Measurements from ENCODE around the gene DEFB131B. TPM values are rescaled to one million over a fixed set of nuclear protein-coding genes. Genes with fewer than 3 reads are reported as not detected.

DEFB131B gene
- total and polyA plus RNA-seq, 2 of the 8 experiments (the other 6 are each of a cell fraction or from before 2014, with no cell fraction given) = not detected

DNA sequence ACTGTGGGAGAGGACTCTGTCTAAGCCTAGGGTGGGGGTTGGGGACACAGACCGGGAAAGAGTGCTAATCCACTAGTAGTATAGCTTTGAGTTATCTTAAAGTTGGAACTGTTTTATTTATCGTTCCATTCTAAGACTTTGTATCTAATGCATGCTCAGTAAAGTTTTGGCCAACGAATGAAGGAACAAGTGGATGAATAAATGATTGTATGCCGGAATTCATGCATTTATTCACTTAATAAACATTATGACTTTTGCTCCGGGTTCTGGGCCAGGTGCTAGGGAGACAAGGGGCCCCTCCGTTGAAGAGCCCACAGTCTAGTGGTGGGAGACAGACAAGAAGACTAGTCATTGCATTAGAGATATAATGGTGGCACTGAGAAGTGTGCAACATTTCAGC, 51.2 kb downstream of the DEFB131B start:
- FAIRE-seq = no peak
- ChIA-PET POLR2A (ENCODE audit: partially characterized antibody) (interaction anchor here (0.6 to 2.3 kb wide), 9 partner anchors 8 to 597 kb away, joined by 3 to 11 read pairs (median 5); partner anchors contain the start of gene ANAPC15), CTCF (ENCODE audit: partially characterized antibody) (interaction anchor here (2.5 kb wide), 1 partner anchor 27 kb away, joined by 10 read pairs; no protein-coding TSS in a partner anchor)
- Histone ChIP-seq H3K23me2 (ENCODE audit: low read depth, low read length) (peaks cover 13% of the 10 kb centered on the region), H2BK15ac (ENCODE audit: low read length) (no peak overlapping the region), H3K23ac (ENCODE audit: insufficient read length) (no peak overlapping the region), H2BK20ac (ENCODE audit: low read length) (no peak overlapping the region), H4K8ac (ENCODE audit: extremely low read depth, insufficient read depth, low read length) (no peak overlapping the region), H2BK5ac (ENCODE audit: low read depth, low read length) (peak overlapping the region; percentile 99; the same call in 1 of the 2 replicates), H3K27me3 (replicated peaks in 1 of 4; ENCODE audit: control insufficient read depth in 3 of 4, extremely low read depth in 1 of 4, insufficient read depth in 3 of 4, low read length in 3 of 4) (no peaks in the 10 kb centered on the region), H3K9me3 (ENCODE audit: insufficient read depth in 2 of 2, low read depth in 1 of 2, low read length in 1 of 2) (no peaks in the 10 kb centered on the region), H2AFZ (ENCODE audit: low read length) (no peak overlapping the region), H3K79me1 (ENCODE audit: low read depth, low read length) (peaks cover 4% of the 10 kb centered on the region), H3K18ac (ENCODE audit: extremely low read depth, low read length) (no peak overlapping the region), H3K9ac (replicated peaks in 1 of 4; ENCODE audit: extremely low read depth in 1 of 4, low read depth in 3 of 4, low read length in 3 of 4) (peak overlapping the region in 3 of 4 experiments; percentile 97 to 99 (median 98); a peak in 6 of 7 replicates), H3K56ac (replicated peaks; ENCODE audit: insufficient read length, low read depth, low read length) (no peak overlapping the region), H3K36me3 (ENCODE audit: control insufficient read depth in 2 of 4, insufficient read depth in 4 of 4, low read length in 3 of 4) (peaks cover 0 to 7% (median under 1%) of the 10 kb centered on the region in 4 experiments; a peak in 2 of 8 replicates), H3K4me1 (replicated peaks in 1 of 4; ENCODE audit: control insufficient read depth in 3 of 4, insufficient read depth in 4 of 4, low read length in 3 of 4) (peaks cover 0 to 4% (median 0%) of the 10 kb centered on the region in 4 experiments; a peak in 2 of 7 replicates), H3K79me2 (ENCODE audit: control insufficient read depth in 1 of 2, insufficient read depth in 2 of 2, low read length in 2 of 2) (peaks cover 23 to 62% of the 10 kb centered on the region in 2 experiments), H4K5ac (ENCODE audit: insufficient read length, low read depth, low read length) (no peak overlapping the region), H3K27ac (ENCODE audit: low read depth, low read length) (0 out of 2 replicates have a peak overlapping the region, but pooled peaks have one; percentile 99), H4K91ac (replicated peaks; ENCODE audit: insufficient read length, low read length) (no peak overlapping the region), H3K4ac (replicated peaks; ENCODE audit: insufficient read length, low read depth, low read length) (no peak overlapping the region), H4K20me1 (replicated peaks in 1 of 2; ENCODE audit: control insufficient read depth in 1 of 2, insufficient read depth in 2 of 2, low read length in 2 of 2) (peaks cover 7 to 10% of the 10 kb centered on the region in 2 experiments), H3K14ac (ENCODE audit: insufficient read length) (no peak overlapping the region), H3K4me3 (ENCODE audit: extremely low read depth in 1 of 4, insufficient read depth in 2 of 4, low read depth in 3 of 4, low read length in 4 of 4) (peak overlapping the region; percentile 76 to 96 (median 84)), H2AK5ac (ENCODE audit: low read depth, low read length) (no peak overlapping the region), H2BK12ac (ENCODE audit: low read depth, low read length) (no peak overlapping the region), H3K4me2 (ENCODE audit: insufficient read depth in 1 of 2, low read depth in 2 of 2, low read length in 2 of 2) (peak overlapping the region; percentile 68 to 73), H2BK120ac (replicated peaks; ENCODE audit: low read depth, low read length) (no peak overlapping the region)
- TF ChIP-seq ASH2L (IDR thresholded peaks at IDR 0.05; ENCODE audit: low read length) (no peak), ZNF274 (IDR thresholded peaks at IDR 0.05; ENCODE audit: borderline replicate concordance, extremely low read depth, low read length) (no peak), TCF12 (IDR thresholded peaks at IDR 0.05; ENCODE audit: low read depth, low read length) (no peak), SP4 (IDR thresholded peaks at IDR 0.05; ENCODE audit: low read length) (no peak), JUND (IDR thresholded peaks at IDR 0.05; ENCODE audit: low read length) (no peak), EP300 (IDR thresholded peaks at IDR 0.05; ENCODE audit: borderline replicate concordance in 1 of 2, low read depth in 2 of 2, low read length in 2 of 2) (no peak), CHD2 (IDR thresholded peaks at IDR 0.05; ENCODE audit: low read length) (no peak), MAFK (IDR thresholded peaks at IDR 0.05; ENCODE audit: low read depth, low read length) (no peak), SUZ12 (IDR thresholded peaks at IDR 0.05; ENCODE audit: low read length) (no peak), SIX5 (IDR thresholded peaks at IDR 0.05; ENCODE audit: low read depth, low read length) (no peak), HDAC6 (IDR thresholded peaks at IDR 0.05; ENCODE audit: low read depth, low read length) (no peak), POLR2A (IDR thresholded peaks at IDR 0.05; ENCODE audit: control extremely low read depth in 1 of 2, low read depth in 2 of 2, low read length in 2 of 2) (no peak)
- WGBS, 2 experiments (ENCODE audit: extremely low coverage in 1 of 2, insufficient coverage in 1 of 2, insufficient read length in 1 of 2, insufficient replicate concordance in 2 of 2, low coverage in 1 of 2, low lambda C conversion rate in 2 of 2, missing lambda C conversion rate in 1 of 2) = 12% methylated on average over 6 of the region's 6 CpGs; no CpG with 5 or more reads in 1 of the 2 experiments
- no peak for DNase-seq (ENCODE audit: low read depth in 1 of 2, low spot score in 2 of 2)
